GM12878 (cell line): ENCODE results near the gene ECT2L. TPM values are rescaled to one million over a fixed set of nuclear protein-coding genes. Genes with fewer than 3 reads are reported as not detected.

Source experiments
- ATAC-seq: fragments of 200-7000 bp; cut with Tn5 transposase; 3 replicates; pipeline ENCODE4 v1.9.1; 2020; ENCODE audit warnings: mild to moderate bottlenecking, moderate library complexity
- BruUV-seq: library from RNA; stranded (reverse); fragments of 400-500 nt; replicated peaks from 2 replicates; lab custom pipeline; 2021; lab: Mats Ljungman, UMichigan
- CTCF ChIA-PET: fragments of 300-600 bp; sonication (Branson Sonifier 250); formaldehyde crosslinking; extraction: SDS; loops from one replicate; lab custom pipeline; 2021; ENCODE audit warnings: inconsistent platforms; lab: Yijun Ruan, JAX
- POLR2A ChIA-PET: fragments of 350-600 bp; formaldehyde crosslinking; extraction: SDS; loops from one replicate; lab custom pipeline; 2021; ENCODE audit warnings: inconsistent platforms; lab: Charles Lee
- RAD21 ChIA-PET: fragments of 300-600 bp; sonication (Branson Sonifier 250); formaldehyde crosslinking; loops from one replicate; lab custom pipeline; 2023; ENCODE audit warnings: antibody characterized with exemption; ENCODE audit not compliant: unreplicated experiment; lab: Charles Lee
- SMC1A ChIA-PET: fragments of 300-600 bp; sonication (Branson Sonifier 250); formaldehyde crosslinking; loops from one replicate; lab custom pipeline; 2023; ENCODE audit not compliant: unreplicated experiment, uncharacterized antibody; lab: Charles Lee
- DNase-seq: peaks from one replicate; pipeline ENCODE4 v3.0.0-alpha.2; 2011; ENCODE audit warnings: low read depth, low spot score
- FAIRE-seq: peaks from 3 replicates; lab custom pipeline; 2011; peaks lifted over from hg19 to GRCh38; lab: Jason Lieb, UNC
- H2AFZ ChIP-seq: 2 replicates; pipeline ENCODE4 v1.6.0; 2011; ENCODE audit warnings: low read depth, low read length, control low read depth; ENCODE audit not compliant: control insufficient read depth
- H3K27ac ChIP-seq: 2 replicates; pipeline ENCODE4 v1.5.1; 2011; ENCODE audit warnings: control low read depth; ENCODE audit not compliant: control insufficient read depth, insufficient read depth
- H3K27me3 ChIP-seq, 2 experiments: replicated peaks in 1 of 2; 2 replicates each; pipeline versions ENCODE4 v1.6.0 to v1.6.1; 2011; ENCODE audit warnings: low read length in 1 of 2; ENCODE audit not compliant: control insufficient read depth in 2 of 2, insufficient read depth in 2 of 2
- H3K36me3 ChIP-seq, 2 experiments: 2 replicates each; pipeline ENCODE4 v1.5.1; 2011; ENCODE audit warnings: low read length in 1 of 2; ENCODE audit not compliant: control insufficient read depth in 2 of 2, insufficient read depth in 2 of 2
- H3K4me1 ChIP-seq: 2 replicates; pipeline ENCODE4 v1.6.1; 2011; ENCODE audit warnings: mild to moderate bottlenecking, low read length, moderate library complexity, mixed read lengths; ENCODE audit not compliant: control insufficient read depth, insufficient read depth
- H3K4me2 ChIP-seq: 2 replicates; pipeline ENCODE4 v1.6.0; 2011; ENCODE audit warnings: control low read depth; ENCODE audit not compliant: control insufficient read depth, insufficient read depth
- H3K4me3 ChIP-seq: fragments of 200-600 bp; sonication (generic); 2 replicates; pipeline ENCODE4 v1.5.1; 2016
- H3K79me2 ChIP-seq: 2 replicates; pipeline ENCODE4 v1.6.0; 2011; ENCODE audit warnings: low read length; ENCODE audit not compliant: control insufficient read depth, insufficient read depth
- H3K9ac ChIP-seq: 2 replicates; pipeline ENCODE4 v1.8.0; 2011; ENCODE audit warnings: low read length, control low read depth, mixed read lengths; ENCODE audit not compliant: control insufficient read depth, insufficient read depth
- H3K9me3 ChIP-seq: replicated peaks from 3 replicates; pipeline ENCODE4 v1.5.1; 2011; ENCODE audit warnings: mild to moderate bottlenecking, low read length; ENCODE audit not compliant: control insufficient read depth, insufficient read depth
- H4K20me1 ChIP-seq: 2 replicates; pipeline ENCODE4 v1.6.0; 2011; ENCODE audit not compliant: control insufficient read depth, insufficient read depth
- BCL11A ChIP-seq: IDR thresholded peaks from 2 replicates; pipeline ENCODE4 v1.6.1; 2011; ENCODE audit warnings: low read depth, low read length
- CTCF ChIP-seq, 3 experiments: IDR thresholded peaks in 2 of 3; conservative IDR thresholded peaks in 1 of 3; 2 replicates each; pipeline ENCODE4 v1.5.1; 2011; ENCODE audit warnings: low read depth in 3 of 3, low read length in 3 of 3, mild to moderate bottlenecking in 3 of 3, control low read depth in 2 of 3, moderate library complexity in 2 of 3, inconsistent platforms in 1 of 3, mixed read lengths in 1 of 3; ENCODE audit not compliant: control insufficient read depth in 2 of 3, insufficient read depth in 1 of 3; ENCODE audit errors: extremely low read depth in 1 of 3
- ESRRA ChIP-seq: IDR thresholded peaks from 2 replicates; pipeline ENCODE4 v1.6.1; 2012; ENCODE audit warnings: mild to moderate bottlenecking, low read length, improper control_type of control experiment
- HDAC6 ChIP-seq: fragments of 200-600 bp; sonication (generic); IDR thresholded peaks from one replicate; pipeline ENCODE4 v1.8.0; 2017; ENCODE audit warnings: antibody characterized with exemption; ENCODE audit not compliant: unreplicated experiment
- NKRF ChIP-seq: fragments of 450-650 bp; conservative IDR thresholded peaks from 2 replicates; pipeline ENCODE4 v1.6.1; 2017; ENCODE audit warnings: mild to moderate bottlenecking, moderate library complexity
- NR2C1 ChIP-seq: fragments of 450-650 bp; IDR thresholded peaks from 2 replicates; pipeline ENCODE4 v1.6.1; 2017; ENCODE audit warnings: antibody characterized with exemption, mild to moderate bottlenecking, moderate library complexity
- PAX5 ChIP-seq: IDR thresholded peaks from 2 replicates; pipeline ENCODE4 v1.6.1; 2011; ENCODE audit warnings: low read depth, low read length, borderline replicate concordance
- PAX8 ChIP-seq: fragments of 450-650 bp; IDR thresholded peaks from 2 replicates; pipeline ENCODE4 v1.6.1; 2017; ENCODE audit warnings: mild to moderate bottlenecking, moderate library complexity
- PML ChIP-seq: IDR thresholded peaks from 2 replicates; pipeline ENCODE4 v1.6.1; 2012; ENCODE audit warnings: low read length, inconsistent platforms
- SRF ChIP-seq, 2 experiments: IDR thresholded peaks; 2 replicates each; pipeline ENCODE4 v1.6.1; 2011; ENCODE audit warnings: low read depth in 2 of 2, low read length in 2 of 2, mild to moderate bottlenecking in 1 of 2, moderate library complexity in 1 of 2
- USF1 ChIP-seq: IDR thresholded peaks from 2 replicates; pipeline ENCODE4 v1.6.1; 2011; ENCODE audit warnings: borderline replicate concordance, low read depth, mild to moderate bottlenecking, moderate library complexity, mixed read lengths, low read length; ENCODE audit not compliant: insufficient read depth; ENCODE audit errors: extremely low read length
- YY1 ChIP-seq: IDR thresholded peaks from 2 replicates; pipeline ENCODE4 v1.6.1; 2011; ENCODE audit warnings: low read depth, mild to moderate bottlenecking, low read length
- ZNF207 ChIP-seq: fragments of 450-650 bp; IDR thresholded peaks from 2 replicates; pipeline ENCODE4 v1.6.1; 2014; ENCODE audit warnings: antibody characterized with exemption, mild to moderate bottlenecking, borderline replicate concordance
- ZNF24 ChIP-seq: fragments of 450-650 bp; IDR thresholded peaks from 2 replicates; pipeline ENCODE4 v1.6.1; 2017; ENCODE audit warnings: antibody characterized with exemption, mild to moderate bottlenecking
- WGBS: methylation state at CpG from one replicate; pipeline ENCODE4 v1.1.6; 2016; ENCODE audit warnings: low lambda C conversion rate; ENCODE audit not compliant: insufficient replicate concordance, insufficient coverage; ENCODE audit errors: missing lambda C conversion rate; 5-methylcytosine and 5-hydroxymethylcytosine counted together
- in situ Hi-C: fragments of 300-500 bp; cut with MboI; formaldehyde crosslinking; loops from 9 replicates; pipeline ENCODE4 v1.14.3; 2018; ENCODE audit warnings: mixed read lengths
- intact Hi-C: fragments of 100-400 bp; cut with micrococcal nuclease; formaldehyde crosslinking; loops from one replicate; pipeline ENCODE4 v1.14.2; 2022; ENCODE audit not compliant: unreplicated experiment
- polyA plus RNA-seq, 11 experiments: library from polyadenylated mRNA; depleted of rRNA in 4 of 11; unstranded in 6 of 11; stranded (reverse) in 5 of 11; fragments of >200 nt; fragmentation: Nextera tagmentation in 4 of 11; fragmentation: Illumina TruSeq in 1 of 11; extraction: Ambion mirVana in 4 of 11; extraction: Trizol in 1 of 11; gene quantifications; 1 replicate in 1 of 11; 2 replicates in 10 of 11; pipeline versions ENCODE4 v1.2.1 to v1.2.3, GENCODE V29; 2011 to 2016; ENCODE audit warnings: inconsistent platforms in 2 of 11, missing spikeins in 2 of 11, low read depth in 1 of 11
- total RNA-seq, 4 experiments: library from RNA; depleted of rRNA in 3 of 4; stranded (reverse); fragments of >200 nt in 3 of 4; fragmentation: Illumina TruSeq in 1 of 4; extraction: Trizol in 1 of 4; gene quantifications; 2 replicates each; pipeline versions ENCODE4 v1.2.1 to v1.2.3, GENCODE V29; 2013 to 2021

Gene ECT2L
- total and polyA plus RNA-seq, 10 of the 15 experiments (the other 5 are each of a cell fraction or from before 2014, with no cell fraction given) = 0.05 to 0.09 TPM; not detected in 8

GRCh38 chr6:138923561-138923960, 127.7 kb downstream of the ECT2L start:
- H4K20me1 ChIP-seq = no peaks in the 10 kb centered on the region
- H3K4me1 ChIP-seq = no peaks in the 10 kb centered on the region
- intact Hi-C loops = no loop called here
- RAD21 ChIA-PET = interaction anchor here (0.6 kb wide), 1 partner anchor 88 kb away, joined by 3 read pairs; no protein-coding TSS in a partner anchor
- H3K27ac ChIP-seq = no peak overlapping the region
- H3K4me2 ChIP-seq = no peak overlapping the region
- no peak for TF ChIP-seq PAX5
- TF ChIP-seq PAX8 = no peak
- no peak for TF ChIP-seq YY1
- TF ChIP-seq ZNF207 = no peak
- no peak for TF ChIP-seq NKRF
- no peak for TF ChIP-seq ZNF24
- CTCF ChIA-PET = no interaction called here
- no peak overlapping the region for H3K4me3 ChIP-seq
- DNase-seq = no peak
- no TSS peak for BruUV-seq
- SMC1A ChIA-PET = interaction anchor here (1.0 to 1.6 kb wide), 2 partner anchors 63 to 104 kb away, joined by 3 to 4 read pairs; no protein-coding TSS in a partner anchor
- in situ Hi-C loops = no loop called here
- no peak for FAIRE-seq
- ATAC-seq = no peak
- H3K9ac ChIP-seq = no peak overlapping the region
- H3K36me3 ChIP-seq = 0 out of 4 replicates have a peak, but pooled peaks cover 0 to 3% of the 10 kb centered on the region in 2 experiments
- no peaks in the 10 kb centered on the region for H3K27me3 ChIP-seq
- no peaks in the 10 kb centered on the region for H3K9me3 ChIP-seq
- no peaks in the 10 kb centered on the region for H3K79me2 ChIP-seq
- no peak overlapping the region for H2AFZ ChIP-seq
- POLR2A ChIA-PET = no interaction called here

- no TSS peak for BruUV-seq
- no peak for FAIRE-seq
- TF ChIP-seq BCL11A (no peak), HDAC6 (no peak), PML (no peak), NR2C1 (no peak), USF1 (no peak), CTCF (IDR thresholded peaks at IDR 0.05 in 2 of 3, conservative IDR thresholded peaks at IDR 0.05 in 1 of 3; ENCODE audit: control insufficient read depth in 2 of 3, extremely low read depth in 1 of 3, insufficient read depth in 1 of 3, low read depth in 3 of 3, low read length in 3 of 3) (no peak), SRF (IDR thresholded peaks at IDR 0.05; ENCODE audit: low read depth in 2 of 2, low read length in 2 of 2) (no peak), ESRRA (no peak)
Measured at GRCh38 chr6:138925806-138926205, 129.9 kb downstream of the ECT2L start.

More at GRCh38 chr6:138925806-138926205, 129.9 kb downstream of the ECT2L start:
- intact Hi-C loops = no loop called here
- no peak overlapping the region for H3K27ac ChIP-seq
- no peaks in the 10 kb centered on the region for H3K4me1 ChIP-seq
- DNase-seq (no peak), ATAC-seq (no peak)
- no peaks in the 10 kb centered on the region for H4K20me1 ChIP-seq
- ChIA-PET POLR2A (no interaction called here), SMC1A (no interaction called here), RAD21 (no interaction called here), CTCF (interaction anchor here (0.8 to 1.5 kb wide), 2 partner anchors 59 to 110 kb away, joined by 4 to 5 read pairs; no protein-coding TSS in a partner anchor)
- H3K9ac ChIP-seq = no peak overlapping the region
- H3K79me2 ChIP-seq = no peaks in the 10 kb centered on the region
- no peaks in the 10 kb centered on the region for H3K36me3 ChIP-seq
- no peak overlapping the region for H3K4me2 ChIP-seq
- in situ Hi-C loops = no loop called here
- no peak overlapping the region for H3K4me3 ChIP-seq
- H3K27me3 ChIP-seq = no peaks in the 10 kb centered on the region
- H3K9me3 ChIP-seq = no peaks in the 10 kb centered on the region
- WGBS = 95% methylated on average over 2 of the region's 2 CpGs
- no peak overlapping the region for H2AFZ ChIP-seq
